ENCODE data around the gene FGGY.

Gene FGGY

DNA sequence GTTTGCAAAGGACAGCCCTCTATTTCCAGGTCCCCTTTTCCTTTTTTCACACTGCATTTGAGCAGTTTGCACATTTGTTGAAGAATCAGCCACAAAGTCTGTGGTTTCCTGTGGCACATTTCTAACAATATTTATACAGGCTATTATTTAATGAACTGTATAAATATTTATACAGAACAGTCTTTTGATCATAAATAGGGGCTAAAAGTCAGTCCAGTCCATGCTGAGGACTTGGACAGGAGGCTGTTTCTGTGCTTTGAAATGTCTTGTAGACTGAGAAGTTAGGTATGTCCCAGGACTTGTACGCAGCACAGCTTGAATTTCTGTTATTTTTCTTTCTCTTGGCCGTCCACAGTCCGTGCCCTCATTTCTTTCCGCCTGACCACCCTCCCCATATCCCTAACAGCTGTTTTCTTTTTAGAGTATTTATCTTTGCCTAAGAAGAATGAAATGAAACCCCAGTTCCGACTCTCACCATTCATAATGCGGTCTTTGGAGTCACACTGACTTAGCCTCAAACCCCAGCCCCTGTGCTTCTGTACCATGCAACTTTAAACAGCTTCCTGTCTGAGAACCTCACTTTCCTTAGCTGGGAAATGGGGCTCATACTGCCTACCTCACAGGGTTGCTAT lies 19.7 kb downstream of the FGGY start:
- DNase-seq, result no peak

GRCh38 chr1:59317343-59317742 lies 20.4 kb downstream of the FGGY start:
- DNase-seq, result no peak

DNA sequence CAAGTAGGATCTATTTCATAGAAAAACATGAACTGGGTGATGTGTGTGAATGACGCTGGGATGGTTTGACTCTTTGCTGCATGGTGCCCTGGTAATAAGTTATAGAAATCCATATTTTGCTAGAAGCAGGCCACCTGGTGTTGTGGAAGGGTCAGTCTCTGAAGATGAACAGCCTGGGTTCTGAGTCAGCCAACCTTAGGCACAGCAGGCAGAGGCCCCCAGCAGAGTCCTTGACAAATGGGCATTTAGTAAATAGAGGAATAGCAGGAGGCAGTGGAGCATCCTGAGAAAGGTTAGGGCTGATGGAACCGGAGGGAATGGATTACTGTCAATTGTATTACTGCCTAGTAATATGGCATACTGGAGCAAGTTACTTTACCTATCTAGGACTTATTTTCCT lies 20.9 kb downstream of the FGGY start:
- no peak for DNase-seq

DNA sequence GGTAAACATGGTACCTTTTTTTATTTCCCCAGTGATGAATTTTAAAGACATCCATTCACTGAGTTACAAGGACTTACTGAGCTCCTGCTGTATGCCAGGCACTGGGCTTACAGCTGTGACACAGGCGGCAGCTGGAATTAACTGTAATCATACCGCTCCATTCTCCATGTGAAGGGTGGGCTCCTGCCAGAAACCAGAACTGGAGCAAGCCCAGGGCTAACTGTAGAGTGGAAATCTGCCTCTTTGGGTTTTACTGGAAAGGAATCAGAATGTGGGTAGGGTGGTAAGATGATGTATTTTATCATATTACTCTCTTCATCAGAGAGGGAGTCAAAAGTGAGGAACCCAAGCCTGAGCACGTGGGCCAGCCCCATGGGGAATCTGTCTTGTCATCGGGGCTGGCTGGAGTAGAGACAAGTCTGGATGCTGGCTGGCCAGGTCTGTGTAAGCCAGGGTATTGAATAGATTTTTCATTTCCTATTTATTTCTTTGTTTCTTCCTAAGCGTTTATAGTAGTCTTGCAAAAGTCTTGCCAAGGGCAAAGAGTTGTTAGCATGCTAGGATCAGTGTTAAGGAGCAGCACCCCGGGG lies 21.5 kb downstream of the FGGY start:
- DNase-seq, result no peak

GRCh38 chr1:59322394-59322793 lies 25.5 kb downstream of the FGGY start:
- DNase-seq, result no peak

GRCh38 chr1:59322814-59323213 lies 25.9 kb downstream of the FGGY start:
- no peak for DNase-seq

DNA sequence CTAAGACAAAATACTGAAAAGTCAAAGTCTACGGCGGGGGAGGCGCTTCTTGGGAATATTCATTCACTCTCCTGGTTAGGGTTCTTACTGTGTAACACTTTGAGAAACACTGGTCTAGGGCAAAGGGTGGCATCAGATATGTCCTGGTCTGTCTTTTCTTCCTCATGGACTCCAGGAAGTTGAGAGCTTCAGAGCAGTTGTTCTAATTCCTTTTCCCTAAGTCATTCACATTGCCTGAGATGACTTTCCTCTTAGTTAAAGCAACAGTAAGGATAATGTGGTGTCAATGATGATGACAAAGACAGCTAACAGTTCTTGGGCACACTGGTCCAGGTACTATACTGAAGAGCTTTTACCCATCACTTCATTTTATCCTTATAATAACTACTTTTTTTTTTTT lies 27.0 kb downstream of the FGGY start:
- no peak for DNase-seq

DNA sequence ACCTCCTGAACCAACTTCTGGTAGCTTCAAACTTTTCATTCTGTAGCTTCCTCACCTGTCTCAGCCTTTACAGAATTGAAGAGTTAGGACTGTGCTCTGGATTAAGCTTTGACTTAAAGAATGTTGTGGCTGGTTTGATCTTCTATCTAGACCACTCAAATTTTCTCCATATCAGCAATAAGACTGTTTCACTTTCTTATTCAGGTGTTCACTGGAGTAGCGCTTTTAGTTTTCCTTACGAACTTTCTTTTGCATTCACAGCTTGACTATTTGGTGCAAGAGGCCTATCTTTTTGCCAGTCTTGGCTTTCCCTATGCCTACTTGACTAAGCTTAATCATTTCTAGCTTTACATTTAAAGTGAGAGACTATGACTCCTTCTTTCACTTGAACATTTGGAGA lies 31.5 kb downstream of the FGGY start:
- DNase-seq, result no peak

GRCh38 chr1:59329412-59330053 lies 32.6 kb downstream of the FGGY start:
- DNase-seq, result no peak

GRCh38 chr1:59331686-59332620 lies 35.1 kb downstream of the FGGY start:
- DNase-seq, result no peak

GRCh38 chr1:59332983-59333382 lies 36.1 kb downstream of the FGGY start:
- peak; percentile 30 for DNase-seq

- DNase-seq, result no peak
These were observed 36.9 kb downstream of the FGGY start for GRCh38 chr1:59333626-59334277.

GRCh38 chr1:59340411-59341307 lies 43.8 kb downstream of the FGGY start:
- DNase-seq, result no peak

- DNase-seq, result no peak
These were observed 46.1 kb downstream of the FGGY start for GRCh38 chr1:59342801-59343575.

DNA sequence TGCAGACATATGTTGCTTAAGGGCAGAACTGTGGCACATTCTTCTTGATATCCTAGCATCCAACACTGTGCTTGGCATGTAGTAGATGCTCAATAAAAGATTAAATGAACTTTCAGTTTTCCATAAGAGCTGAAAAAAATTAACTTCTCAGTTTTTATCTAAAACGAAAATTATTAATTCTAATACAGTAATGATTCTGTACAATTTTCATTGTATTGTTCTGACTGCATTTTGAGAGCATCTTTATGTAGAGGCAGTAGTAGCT lies 46.6 kb downstream of the FGGY start:
- DNase-seq, result no peak

- DNase-seq, result no peak
These were observed 48.3 kb downstream of the FGGY start for GRCh38 chr1:59345221-59345620.

- no peak for DNase-seq
These were observed 49.5 kb downstream of the FGGY start for GRCh38 chr1:59346429-59346828.

DNA sequence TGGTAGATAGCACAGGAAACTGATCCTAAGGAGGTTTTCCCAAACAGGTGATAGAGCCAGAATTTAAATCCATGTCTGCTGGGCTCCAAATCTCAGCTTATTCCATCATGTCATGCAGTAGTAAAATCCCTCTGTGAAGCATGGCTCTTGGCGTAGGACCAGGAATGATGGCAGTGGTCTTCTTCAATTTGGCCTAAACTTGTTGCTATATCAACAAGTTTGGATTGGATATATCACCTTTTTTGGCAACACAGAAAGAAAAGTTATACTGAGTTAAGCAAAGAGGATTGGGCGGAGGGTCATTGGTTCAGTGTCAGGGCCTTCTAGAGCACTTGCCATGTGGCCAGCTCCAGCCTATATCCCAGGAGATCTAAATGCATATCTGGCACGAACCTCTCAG lies 52.2 kb downstream of the FGGY start:
- no peak for DNase-seq

DNA sequence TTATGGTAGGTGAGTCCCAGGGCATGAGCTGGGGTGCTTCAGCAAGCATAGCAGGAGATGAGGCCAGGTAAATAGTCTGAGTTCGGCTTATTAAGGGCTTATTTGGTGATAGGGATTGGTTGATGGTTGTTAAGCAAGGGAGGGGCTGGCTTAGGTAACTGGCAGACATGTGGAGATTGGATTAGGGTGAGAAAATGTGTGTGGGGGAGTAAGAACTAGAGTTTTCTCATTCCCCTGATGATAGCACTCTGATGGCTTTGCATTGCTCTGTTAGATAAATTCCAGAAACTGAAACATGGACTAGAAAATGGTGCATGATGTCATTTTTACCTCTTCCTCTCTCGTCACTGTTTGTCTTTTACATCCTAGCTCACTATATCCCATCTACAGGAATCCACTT lies 53.6 kb downstream of the FGGY start:
- no peak for DNase-seq

DNA sequence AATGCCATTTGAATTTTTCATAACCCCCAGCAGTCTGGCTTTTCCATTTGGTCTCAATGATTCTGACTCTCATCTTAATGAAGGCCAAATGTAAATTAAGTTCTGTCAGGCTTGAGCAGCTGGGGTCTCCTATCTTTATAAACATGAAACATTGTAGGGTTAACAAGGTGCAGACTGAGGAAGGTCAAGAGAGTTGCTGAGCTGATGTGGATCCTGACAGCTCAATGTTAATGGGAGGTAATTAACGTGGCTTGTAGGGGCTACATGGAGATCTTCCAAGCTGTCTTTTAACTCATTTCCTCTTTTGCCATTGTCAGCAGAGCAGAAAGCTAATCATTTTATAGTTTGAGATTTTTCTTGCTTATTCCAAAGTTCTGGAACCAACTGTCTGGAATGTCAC lies 55.2 kb downstream of the FGGY start:
- DNase-seq, result no peak

DNA sequence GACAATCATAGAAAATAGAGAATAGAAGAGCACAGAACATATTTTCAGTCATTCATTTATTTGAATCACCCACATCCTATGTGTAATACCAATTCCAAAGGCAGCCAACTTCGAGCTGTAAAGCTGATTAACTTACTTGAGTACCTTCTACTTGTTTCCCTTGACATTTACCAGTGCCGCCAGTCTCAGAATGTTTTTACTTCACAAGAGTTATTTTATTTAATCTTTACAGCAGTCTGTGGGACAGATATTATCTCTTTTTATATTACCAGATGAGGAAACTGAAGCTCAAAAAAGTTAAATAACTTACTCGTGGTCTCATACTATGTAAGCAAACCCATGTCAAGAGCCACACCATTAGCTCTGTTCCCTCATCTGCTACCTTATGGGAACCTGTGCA lies 56.6 kb downstream of the FGGY start:
- DNase-seq, result no peak
